HG03342 (cell line): ENCODE measurements around the gene GXYLT2.
"Not testable (repeated sequence)": the region's sequence is repeated elsewhere in the genome, so short reads cannot be mapped to it uniquely, and the experiment has no call there.

ENCODE experiments used
- ATAC-seq: cut with Tn5 transposase; IDR thresholded peaks from one replicate; pipeline ENCODE4 v1.9.1; 2021; ENCODE audit warnings: mild to moderate bottlenecking, moderate library complexity; ENCODE audit not compliant: unreplicated experiment

Gene GXYLT2

GRCh38 chr3:72892081-72892775, 4.4 kb downstream of the GXYLT2 start:
- no peak for ATAC-seq

GRCh38 chr3:72892870-72893269, 5.0 kb downstream of the GXYLT2 start:
- no peak for ATAC-seq

GRCh38 chr3:72894976-72895552, 7.2 kb downstream of the GXYLT2 start:
- no peak for ATAC-seq

GRCh38 chr3:72896996-72897757, 9.3 kb downstream of the GXYLT2 start:
- ATAC-seq, result no peak

- no peak for ATAC-seq
Observed at GRCh38 chr3:72897758-72898007, 9.8 kb downstream of the GXYLT2 start.

GRCh38 chr3:72899349-72899765, 11.5 kb downstream of the GXYLT2 start:
- no peak for ATAC-seq

- ATAC-seq, result no peak
Observed at GRCh38 chr3:72900048-72900447, 12.2 kb downstream of the GXYLT2 start.

GRCh38 chr3:72901840-72902239, 14.0 kb downstream of the GXYLT2 start:
- ATAC-seq, result no peak

- no peak for ATAC-seq
Observed at GRCh38 chr3:72903004-72903403, 15.2 kb downstream of the GXYLT2 start.

- no peak for ATAC-seq
Observed at GRCh38 chr3:72904163-72904562, 16.3 kb downstream of the GXYLT2 start.

GRCh38 chr3:72906154-72906553, 18.3 kb downstream of the GXYLT2 start:
- no peak for ATAC-seq

- no peak for ATAC-seq
Observed at GRCh38 chr3:72907131-72907711, 19.4 kb downstream of the GXYLT2 start.

- ATAC-seq, result no peak
Observed at GRCh38 chr3:72907731-72908620, 20.1 kb downstream of the GXYLT2 start.

- no peak for ATAC-seq
Observed at GRCh38 chr3:72909591-72909990, 21.7 kb downstream of the GXYLT2 start.

- ATAC-seq, result no peak
Observed at GRCh38 chr3:72912532-72912931, 24.7 kb downstream of the GXYLT2 start.

- ATAC-seq, result no peak
Observed at GRCh38 chr3:72914383-72914782, 26.5 kb downstream of the GXYLT2 start.

GRCh38 chr3:72916250-72916649, 28.4 kb downstream of the GXYLT2 start:
- no peak for ATAC-seq

- ATAC-seq, result no peak
Observed at GRCh38 chr3:72919520-72919919, 31.7 kb downstream of the GXYLT2 start.

- no peak for ATAC-seq
Observed at GRCh38 chr3:72924055-72924454, 36.2 kb downstream of the GXYLT2 start.

- not testable (repeated sequence) for ATAC-seq
Observed at GRCh38 chr3:72928781-72929735, 41.2 kb downstream of the GXYLT2 start.
